ENCODE results near the gene CD164L2.

Gene CD164L2

GRCh38 chr1:27346991-27347624 lies 36.0 kb downstream of the CD164L2 start:
- no peak for DNase-seq (ENCODE audit: low spot score)

- DNase-seq (ENCODE audit: low spot score), result no peak
Measured at GRCh38 chr1:27346357-27346756, 36.8 kb downstream of the CD164L2 start.

- no peak for DNase-seq (ENCODE audit: low spot score)
Measured at GRCh38 chr1:27345272-27345671, 37.9 kb downstream of the CD164L2 start.

GRCh38 chr1:27343639-27344025 lies 39.5 kb downstream of the CD164L2 start:
- DNase-seq (ENCODE audit: low spot score), result no peak

- peak; percentile 65 for DNase-seq (ENCODE audit: low spot score)
Measured at GRCh38 chr1:27342778-27343638, 40.1 kb downstream of the CD164L2 start.

- DNase-seq (ENCODE audit: low spot score), result peak; percentile 64
Measured at GRCh38 chr1:27342391-27342777, 40.7 kb downstream of the CD164L2 start.

GRCh38 chr1:27341525-27342252 lies 41.4 kb downstream of the CD164L2 start, which contains the start of gene SYTL1:
TSS of gene SYTL1 (plus strand) at chr1:27342022. CDS start at chr1:27345335, 3,313 bp downstream.
- DNase-seq (ENCODE audit: low spot score), result peak; percentile 88

GRCh38 chr1:27339213-27339612 lies 43.9 kb downstream of the CD164L2 start:
- no peak for DNase-seq (ENCODE audit: low spot score)

GRCh38 chr1:27338751-27339150 lies 44.4 kb downstream of the CD164L2 start:
- DNase-seq (ENCODE audit: low spot score), result no peak

GRCh38 chr1:27336756-27337155 lies 46.4 kb downstream of the CD164L2 start:
- DNase-seq (ENCODE audit: low spot score), result no peak

GRCh38 chr1:27335506-27336422 lies 47.4 kb downstream of the CD164L2 start:
- no peak for DNase-seq (ENCODE audit: low spot score)

GRCh38 chr1:27333717-27334279 lies 49.3 kb downstream of the CD164L2 start:
- no peak for DNase-seq (ENCODE audit: low spot score)

GRCh38 chr1:27332536-27333281 lies 50.4 kb downstream of the CD164L2 start:
- DNase-seq (ENCODE audit: low spot score), result peak; percentile 77

- no peak for DNase-seq (ENCODE audit: low spot score)
Measured at GRCh38 chr1:27331922-27332321, 51.2 kb downstream of the CD164L2 start.

GRCh38 chr1:27331426-27331825 lies 51.7 kb downstream of the CD164L2 start:
- no peak for DNase-seq (ENCODE audit: low spot score)

- DNase-seq (ENCODE audit: low spot score), result no peak
Measured at GRCh38 chr1:27330786-27331185, 52.3 kb downstream of the CD164L2 start.

Measured in germinal center (tissue), 1 donor.